SK-N-SH (cell line): ENCODE measurements around the gene MX1.

Experiments used
- CHD2 ChIP-seq: fragments of 150-350 bp; IDR thresholded peaks from 2 replicates; pipeline ENCODE4 v1.6.1; 2018; ENCODE audit warnings: low read length; ENCODE audit not compliant: partially characterized antibody
- CTCF ChIP-seq: fragments of 200-600 bp; sonication (generic); IDR thresholded peaks from 2 replicates; pipeline ENCODE4 v1.6.1; 2017; ENCODE audit warnings: antibody characterized with exemption, mild to moderate bottlenecking, moderate library complexity
- FOSL2 ChIP-seq: IDR thresholded peaks from 2 replicates; pipeline ENCODE4 v1.4.0; 2012; ENCODE audit warnings: low read depth, mild to moderate bottlenecking, moderate library complexity, borderline replicate concordance
- FOXM1 ChIP-seq: IDR thresholded peaks from 2 replicates; pipeline ENCODE4 v1.4.0; 2012; ENCODE audit warnings: low read depth, mild to moderate bottlenecking
- GABPA ChIP-seq: IDR thresholded peaks from 2 replicates; pipeline ENCODE4 v1.4.0; 2012; ENCODE audit warnings: low read depth, mild to moderate bottlenecking
- RAD21 ChIP-seq: IDR thresholded peaks from 2 replicates; pipeline ENCODE4 v1.6.1; 2012; ENCODE audit warnings: mild to moderate bottlenecking, low read length
- SMC3 ChIP-seq: IDR thresholded peaks from 2 replicates; pipeline ENCODE4 v1.6.1; 2012; ENCODE audit warnings: low read depth, low read length, improper control_type of control experiment
- TAF1 ChIP-seq: IDR thresholded peaks from 2 replicates; pipeline ENCODE4 v1.6.1; 2012; ENCODE audit warnings: low read depth, mild to moderate bottlenecking, low read length, moderate library complexity, borderline replicate concordance
- TF ChIP-seq, protein P1 (sequence below): IDR thresholded peaks from 2 replicates; pipeline ENCODE4 v1.6.1; 2012; ENCODE audit warnings: mild to moderate bottlenecking, low read depth, low read length, moderate library complexity
- TF ChIP-seq, protein P2 (sequence below): IDR thresholded peaks from 2 replicates; pipeline ENCODE4 v1.4.0; 2012; ENCODE audit warnings: low read depth, borderline replicate concordance

GRCh38 chr21:41425954-41426675, at the start of gene MX1:
- no peak for TF ChIP-seq GABPA
- TF ChIP-seq CTCF: no peak
- TF ChIP-seq, protein P1, sequence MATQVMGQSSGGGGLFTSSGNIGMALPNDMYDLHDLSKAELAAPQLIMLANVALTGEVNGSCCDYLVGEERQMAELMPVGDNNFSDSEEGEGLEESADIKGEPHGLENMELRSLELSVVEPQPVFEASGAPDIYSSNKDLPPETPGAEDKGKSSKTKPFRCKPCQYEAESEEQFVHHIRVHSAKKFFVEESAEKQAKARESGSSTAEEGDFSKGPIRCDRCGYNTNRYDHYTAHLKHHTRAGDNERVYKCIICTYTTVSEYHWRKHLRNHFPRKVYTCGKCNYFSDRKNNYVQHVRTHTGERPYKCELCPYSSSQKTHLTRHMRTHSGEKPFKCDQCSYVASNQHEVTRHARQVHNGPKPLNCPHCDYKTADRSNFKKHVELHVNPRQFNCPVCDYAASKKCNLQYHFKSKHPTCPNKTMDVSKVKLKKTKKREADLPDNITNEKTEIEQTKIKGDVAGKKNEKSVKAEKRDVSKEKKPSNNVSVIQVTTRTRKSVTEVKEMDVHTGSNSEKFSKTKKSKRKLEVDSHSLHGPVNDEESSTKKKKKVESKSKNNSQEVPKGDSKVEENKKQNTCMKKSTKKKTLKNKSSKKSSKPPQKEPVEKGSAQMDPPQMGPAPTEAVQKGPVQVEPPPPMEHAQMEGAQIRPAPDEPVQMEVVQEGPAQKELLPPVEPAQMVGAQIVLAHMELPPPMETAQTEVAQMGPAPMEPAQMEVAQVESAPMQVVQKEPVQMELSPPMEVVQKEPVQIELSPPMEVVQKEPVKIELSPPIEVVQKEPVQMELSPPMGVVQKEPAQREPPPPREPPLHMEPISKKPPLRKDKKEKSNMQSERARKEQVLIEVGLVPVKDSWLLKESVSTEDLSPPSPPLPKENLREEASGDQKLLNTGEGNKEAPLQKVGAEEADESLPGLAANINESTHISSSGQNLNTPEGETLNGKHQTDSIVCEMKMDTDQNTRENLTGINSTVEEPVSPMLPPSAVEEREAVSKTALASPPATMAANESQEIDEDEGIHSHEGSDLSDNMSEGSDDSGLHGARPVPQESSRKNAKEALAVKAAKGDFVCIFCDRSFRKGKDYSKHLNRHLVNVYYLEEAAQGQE: no peak
- TF ChIP-seq TAF1: no peak
- no peak for TF ChIP-seq RAD21
- TF ChIP-seq SMC3: no peak
- no peak for TF ChIP-seq FOSL2
- no peak for TF ChIP-seq FOXM1
- no peak for TF ChIP-seq CHD2
- TF ChIP-seq, protein P2, sequence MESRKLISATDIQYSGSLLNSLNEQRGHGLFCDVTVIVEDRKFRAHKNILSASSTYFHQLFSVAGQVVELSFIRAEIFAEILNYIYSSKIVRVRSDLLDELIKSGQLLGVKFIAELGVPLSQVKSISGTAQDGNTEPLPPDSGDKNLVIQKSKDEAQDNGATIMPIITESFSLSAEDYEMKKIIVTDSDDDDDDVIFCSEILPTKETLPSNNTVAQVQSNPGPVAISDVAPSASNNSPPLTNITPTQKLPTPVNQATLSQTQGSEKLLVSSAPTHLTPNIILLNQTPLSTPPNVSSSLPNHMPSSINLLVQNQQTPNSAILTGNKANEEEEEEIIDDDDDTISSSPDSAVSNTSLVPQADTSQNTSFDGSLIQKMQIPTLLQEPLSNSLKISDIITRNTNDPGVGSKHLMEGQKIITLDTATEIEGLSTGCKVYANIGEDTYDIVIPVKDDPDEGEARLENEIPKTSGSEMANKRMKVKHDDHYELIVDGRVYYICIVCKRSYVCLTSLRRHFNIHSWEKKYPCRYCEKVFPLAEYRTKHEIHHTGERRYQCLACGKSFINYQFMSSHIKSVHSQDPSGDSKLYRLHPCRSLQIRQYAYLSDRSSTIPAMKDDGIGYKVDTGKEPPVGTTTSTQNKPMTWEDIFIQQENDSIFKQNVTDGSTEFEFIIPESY: no peak
